HG02642 (cell line): ENCODE results near the gene CLEC16A.

Experiments used
- ATAC-seq: cut with Tn5 transposase; IDR thresholded peaks from one replicate; pipeline ENCODE4 v1.9.1; 2021; ENCODE audit warnings: mild to moderate bottlenecking; ENCODE audit not compliant: unreplicated experiment, poor library complexity

The CLEC16A gene

GRCh38 chr16:11032000-11032921, 87.9 kb downstream of the CLEC16A start:
- ATAC-seq = no peak

- ATAC-seq = no peak
Observed at GRCh38 chr16:11032922-11033291, 88.5 kb downstream of the CLEC16A start.

GRCh38 chr16:11033629-11034420, 89.5 kb downstream of the CLEC16A start:
- ATAC-seq = no peak

- ATAC-seq = no peak
Observed at GRCh38 chr16:11034481-11034931, 90.1 kb downstream of the CLEC16A start.

- no peak for ATAC-seq
Observed at GRCh38 chr16:11035096-11035495, 90.7 kb downstream of the CLEC16A start.

GRCh38 chr16:11036040-11036439, 91.7 kb downstream of the CLEC16A start:
- no peak for ATAC-seq

- no peak for ATAC-seq
Observed at GRCh38 chr16:11036868-11037410, 92.6 kb downstream of the CLEC16A start.

- no peak for ATAC-seq
Observed at GRCh38 chr16:11038305-11038704, 93.9 kb downstream of the CLEC16A start.

GRCh38 chr16:11038777-11039176, 94.4 kb downstream of the CLEC16A start:
- no peak for ATAC-seq

GRCh38 chr16:11039726-11040125, 95.4 kb downstream of the CLEC16A start:
- ATAC-seq = no peak

GRCh38 chr16:11042191-11042590, 97.8 kb downstream of the CLEC16A start:
- ATAC-seq = no peak

GRCh38 chr16:11045441-11045840, 101.1 kb downstream of the CLEC16A start:
- ATAC-seq = no peak

GRCh38 chr16:11045846-11046245, 101.5 kb downstream of the CLEC16A start:
- no peak for ATAC-seq

GRCh38 chr16:11046382-11046931, 102.1 kb downstream of the CLEC16A start:
- no peak for ATAC-seq

GRCh38 chr16:11047057-11047456, 102.7 kb downstream of the CLEC16A start:
- ATAC-seq = no peak

- ATAC-seq = no peak
Observed at GRCh38 chr16:11047939-11048800, 103.8 kb downstream of the CLEC16A start.

GRCh38 chr16:11049396-11050059, 105.2 kb downstream of the CLEC16A start:
- ATAC-seq = no peak

GRCh38 chr16:11050536-11050935, 106.2 kb downstream of the CLEC16A start:
- ATAC-seq = no peak

- no peak for ATAC-seq
Observed at GRCh38 chr16:11050944-11051343, 106.6 kb downstream of the CLEC16A start.
